Inflammatory macrophage treated with lipopolysaccharide for 4 hours (primary cell): Measurements from ENCODE around the gene PTPRE.

Source experiments
- DNase-seq: peaks from one replicate; pipeline ENCODE4 v3.0.0-alpha.2; 2020

PTPRE gene

DNA sequence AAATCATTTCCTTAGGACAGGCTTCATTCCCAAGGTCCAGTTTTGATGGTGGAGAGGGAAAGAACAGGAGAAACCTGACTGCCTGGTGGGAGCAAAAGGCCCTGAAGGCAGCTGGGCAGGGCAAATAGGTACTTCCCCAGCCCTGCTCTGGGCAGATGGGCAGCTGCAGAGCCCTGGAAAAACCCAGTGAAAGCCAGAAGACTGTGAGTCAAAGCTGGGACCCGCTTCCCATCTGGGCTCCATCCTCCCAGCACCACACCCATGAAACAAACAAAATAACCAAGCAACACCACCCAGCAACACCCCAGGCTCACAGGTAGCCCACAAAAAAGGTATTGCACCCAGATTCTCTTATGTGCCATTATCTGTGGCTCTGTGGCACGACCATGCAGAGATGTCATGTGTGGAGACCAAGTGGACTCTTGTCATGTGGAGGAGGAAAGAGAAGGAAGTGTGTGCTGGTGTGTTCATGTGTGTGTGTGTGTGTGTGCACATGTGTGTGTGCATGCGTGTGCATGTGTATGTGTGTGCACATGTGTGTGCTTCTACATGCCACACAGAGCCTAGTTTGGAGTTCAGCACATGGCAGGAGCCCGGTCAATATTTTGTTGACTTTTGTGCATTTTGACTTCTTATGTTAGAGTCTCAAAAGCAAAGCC is 24.0 kb upstream of the PTPRE start:
- DNase-seq, result peak; percentile 85

GRCh38 chr10:127883516-127883915 is 23.4 kb upstream of the PTPRE start:
- no peak for DNase-seq

GRCh38 chr10:127884501-127884900 is 22.4 kb upstream of the PTPRE start:
- DNase-seq, result no peak

DNA sequence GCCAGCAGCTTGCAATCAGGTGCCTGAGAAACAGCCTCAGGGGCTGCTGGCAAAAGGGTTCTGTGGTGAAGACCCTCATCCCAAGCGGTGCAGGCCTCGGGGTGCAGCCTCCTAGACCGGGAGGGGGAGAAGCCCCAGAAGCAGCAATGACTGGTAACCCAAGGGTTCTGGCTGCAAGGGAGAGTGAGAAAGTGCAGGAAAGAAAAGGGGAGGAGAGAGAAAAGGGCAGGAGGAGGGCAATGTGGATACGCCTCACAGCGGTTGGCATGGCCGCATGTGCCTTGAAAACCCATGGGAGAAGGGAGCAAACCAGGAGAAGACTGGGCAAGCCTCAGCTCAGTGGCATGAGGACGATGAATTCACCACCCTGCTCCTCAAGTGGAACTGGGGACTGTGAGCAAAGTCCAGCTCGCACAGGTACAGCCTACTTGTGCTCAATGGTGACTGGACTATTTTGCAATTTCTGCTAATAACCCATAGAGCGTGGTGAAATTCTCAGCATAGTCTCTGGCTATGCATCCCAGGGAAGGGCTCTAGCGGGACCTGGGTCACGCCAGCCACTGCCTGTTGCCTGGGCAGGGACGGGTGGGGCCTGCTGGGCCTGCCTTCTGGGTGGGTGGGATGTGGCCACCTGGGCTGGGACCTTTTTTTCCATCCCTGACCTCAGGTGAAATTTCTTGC is 20.4 kb upstream of the PTPRE start:
- DNase-seq, result no peak

- no peak for DNase-seq
Measured at GRCh38 chr10:127887541-127888415, 19.1 kb upstream of the PTPRE start.

GRCh38 chr10:127888521-127889312 is 18.2 kb upstream of the PTPRE start:
- DNase-seq, result no peak

- DNase-seq, result peak; percentile 82
Measured at GRCh38 chr10:127889605-127890195, 17.2 kb upstream of the PTPRE start.

DNA sequence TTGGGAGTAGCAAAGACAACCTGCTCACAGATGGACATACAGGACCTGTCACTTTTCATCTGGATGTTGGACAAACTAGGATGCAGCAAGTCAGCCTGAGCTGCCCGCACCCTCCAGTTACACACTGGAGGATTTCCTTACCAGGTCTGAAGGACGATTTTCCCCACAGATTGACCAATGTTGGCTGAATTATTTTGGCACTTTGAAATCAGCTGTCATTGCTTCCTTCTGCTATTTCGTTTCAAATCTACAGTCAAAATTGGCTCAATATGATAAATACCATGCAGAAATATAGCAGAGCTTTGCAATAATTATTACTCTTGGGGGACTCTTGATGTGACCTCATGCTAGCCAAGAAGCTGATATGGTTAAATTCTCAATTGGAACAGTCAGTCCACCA is 16.7 kb upstream of the PTPRE start:
- DNase-seq, result no peak

DNA sequence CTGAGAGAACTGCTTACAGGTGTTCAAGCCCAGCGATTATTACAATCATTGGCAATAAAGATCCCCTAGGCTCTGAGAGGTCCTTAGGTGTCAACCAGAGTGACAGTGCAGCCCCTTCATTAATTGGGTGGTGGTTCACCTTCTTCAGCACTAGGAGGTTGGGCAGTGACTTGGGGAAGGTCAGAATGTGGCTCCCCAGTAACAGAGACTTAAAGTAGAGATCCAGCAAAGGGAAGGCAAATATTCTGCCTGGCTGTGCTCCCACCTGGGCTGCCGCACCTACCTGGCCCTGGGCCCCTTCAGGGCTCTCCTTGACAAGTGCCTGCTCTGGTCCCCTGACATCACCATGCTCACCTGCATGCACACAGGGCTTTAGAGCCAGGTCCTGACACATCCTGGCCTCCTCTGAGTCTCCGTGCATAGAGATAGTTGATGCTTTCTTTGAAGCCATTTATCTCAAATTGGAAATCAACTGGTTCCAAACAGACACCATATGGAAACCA is 16.0 kb upstream of the PTPRE start:
- no peak for DNase-seq

DNA sequence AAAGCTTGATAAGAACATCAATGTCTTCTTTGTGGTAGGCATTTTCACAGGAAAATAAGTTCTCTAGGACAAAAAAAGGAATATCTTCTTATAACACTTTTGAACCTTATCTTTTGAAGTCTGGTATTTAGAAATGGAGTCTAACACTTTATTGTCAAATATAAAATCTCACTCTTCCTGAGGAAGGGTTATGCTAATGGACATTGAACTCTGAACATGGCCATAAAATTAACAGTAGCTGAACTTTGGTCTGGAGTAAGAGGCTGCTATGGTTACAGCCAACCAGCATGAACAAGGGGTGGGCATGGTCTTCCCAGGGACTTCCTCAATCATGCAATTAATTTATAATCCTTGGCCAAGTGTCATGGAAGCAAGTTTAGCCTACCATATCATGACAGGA is 14.2 kb upstream of the PTPRE start, which contains the start of gene CLRN3:
Gene CLRN3, minus strand, starts transcription at position 199 of the 400 bp plus-strand sequence. Its CDS starts 157 bp downstream, at position 42.
- DNase-seq, result no peak

GRCh38 chr10:127894146-127894545 is 12.8 kb upstream of the PTPRE start:
- no peak for DNase-seq

- DNase-seq, result no peak
Measured at GRCh38 chr10:127896590-127896989, 10.3 kb upstream of the PTPRE start.

GRCh38 chr10:127897177-127897576 is 9.7 kb upstream of the PTPRE start:
- no peak for DNase-seq

DNA sequence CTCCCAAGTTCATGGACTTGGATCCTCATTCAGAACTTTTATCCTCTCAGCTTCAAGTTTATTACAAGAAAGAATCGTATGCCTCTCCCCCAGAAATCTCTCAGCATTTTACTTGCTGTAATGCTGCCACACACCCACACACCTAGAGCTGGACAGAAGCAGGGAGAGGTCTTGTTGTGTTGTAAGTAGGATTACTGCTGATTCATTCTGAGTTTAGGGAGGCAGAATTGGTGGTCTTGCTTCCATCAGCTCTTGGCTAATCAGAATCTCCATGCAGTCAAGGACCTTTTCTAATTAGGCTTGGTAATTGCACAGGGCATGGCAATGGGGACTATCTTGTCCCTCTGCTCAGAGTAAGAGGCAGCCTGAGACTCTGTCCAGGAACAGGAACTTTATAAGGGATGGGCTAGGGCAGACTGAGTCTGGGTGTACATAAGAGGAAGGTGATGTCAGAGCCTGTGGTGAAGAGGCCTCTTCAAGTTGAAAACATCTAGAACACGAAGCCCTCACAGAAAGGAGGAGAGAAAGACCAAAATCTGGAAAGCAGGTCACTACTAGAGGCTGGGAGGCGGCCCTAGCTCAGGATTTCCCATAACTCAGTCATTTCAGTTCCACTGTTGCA is 7.0 kb upstream of the PTPRE start:
- peak; percentile 90 for DNase-seq

DNA sequence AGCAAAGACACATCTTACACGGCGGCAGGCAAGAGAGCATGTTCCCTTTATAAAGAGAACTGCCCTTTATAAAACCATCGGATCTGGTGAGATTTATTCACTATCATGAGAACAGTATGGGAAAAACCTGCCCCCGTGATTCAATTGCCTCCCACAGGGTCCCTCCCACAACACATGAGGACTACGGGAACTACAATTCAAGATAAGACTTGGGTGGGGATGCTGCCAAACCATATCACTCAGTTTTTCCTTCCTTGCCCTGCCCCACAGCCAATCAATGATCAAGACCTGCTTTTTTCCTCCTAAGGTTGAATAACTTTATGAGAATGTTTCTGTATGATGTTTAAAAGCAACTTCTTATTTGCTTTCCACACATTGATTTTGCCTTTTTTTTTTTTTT is 3.1 kb upstream of the PTPRE start:
- DNase-seq, result no peak

- no peak for DNase-seq
Measured at GRCh38 chr10:127904311-127905000, 2.4 kb upstream of the PTPRE start.

GRCh38 chr10:127905001-127905847 is 1.7 kb upstream of the PTPRE start:
- DNase-seq, result no peak

GRCh38 chr10:127905848-127906261 is 1.0 kb upstream of the PTPRE start:
- DNase-seq, result peak; percentile 63

- peak; percentile 37 for DNase-seq
Measured at GRCh38 chr10:127907411-127908105, 655 bp downstream of the PTPRE start.
